MM.1S (cell line): ENCODE results near the gene PACRG.
A peak's percentile ranks its signal among the peaks of the same experiment; 100 is the strongest.

ENCODE experiments used
- DNase-seq: peaks from one replicate; pipeline ENCODE4 v3.0.0-alpha.2; 2015
- H2AFZ ChIP-seq: fragments of 300-600 bp; sonication (generic); 2 replicates; pipeline ENCODE4 v1.6.0; 2016; ENCODE audit warnings: antibody characterized with exemption, low read length
- H3F3A ChIP-seq: fragments of 300-600 bp; sonication (generic); 2 replicates; pipeline ENCODE4 v1.6.1; 2016; ENCODE audit warnings: mild to moderate bottlenecking, antibody characterized with exemption, low read length, moderate library complexity, mixed read lengths; ENCODE audit not compliant: insufficient read depth
- H3K27ac ChIP-seq: fragments of 300-600 bp; sonication (generic); 2 replicates; pipeline ENCODE4 v1.5.1; 2016; ENCODE audit warnings: mild to moderate bottlenecking, low read length
- H3K27me3 ChIP-seq: fragments of 300-600 bp; sonication (generic); replicated peaks from 2 replicates; pipeline ENCODE4 v1.6.0; 2016; ENCODE audit warnings: low read length; ENCODE audit not compliant: insufficient read depth
- H3K36me3 ChIP-seq: fragments of 300-600 bp; sonication (generic); replicated peaks from 2 replicates; pipeline ENCODE4 v1.6.1; 2016; ENCODE audit warnings: mild to moderate bottlenecking, low read length, mixed read lengths; ENCODE audit not compliant: insufficient read depth
- H3K4me1 ChIP-seq: fragments of 300-600 bp; sonication (generic); 2 replicates; pipeline ENCODE4 v1.6.1; 2016; ENCODE audit warnings: low read length, mixed read lengths
- H3K4me2 ChIP-seq: fragments of 300-600 bp; sonication (generic); 2 replicates; pipeline ENCODE4 v1.6.0; 2016; ENCODE audit warnings: low read depth, low read length
- H3K4me3 ChIP-seq: fragments of 300-600 bp; sonication (generic); 2 replicates; pipeline ENCODE4 v1.5.1; 2016; ENCODE audit warnings: low read length, mixed read lengths
- H3K79me2 ChIP-seq: fragments of 300-600 bp; sonication (generic); 2 replicates; pipeline ENCODE4 v1.6.1; 2016; ENCODE audit warnings: mixed run types, low read length, mixed read lengths
- H3K9ac ChIP-seq: fragments of 300-600 bp; sonication (generic); 2 replicates; pipeline ENCODE4 v1.6.1; 2016; ENCODE audit warnings: low read length, mixed read lengths
- H3K9me2 ChIP-seq: fragments of 300-600 bp; sonication (generic); replicated peaks from 2 replicates; pipeline ENCODE4 v1.6.1; 2016; ENCODE audit warnings: mild to moderate bottlenecking, low read length, mixed read lengths; ENCODE audit not compliant: insufficient read depth
- H3K9me3 ChIP-seq: fragments of 300-600 bp; sonication (generic); replicated peaks from 2 replicates; pipeline ENCODE4 v1.6.1; 2016; ENCODE audit warnings: mild to moderate bottlenecking, low read length, mixed read lengths; ENCODE audit not compliant: insufficient read depth
- H4K20me1 ChIP-seq: fragments of 300-600 bp; sonication (generic); 2 replicates; pipeline ENCODE4 v1.6.1; 2016; ENCODE audit warnings: mild to moderate bottlenecking, low read length, moderate library complexity, mixed read lengths; ENCODE audit not compliant: insufficient read depth
- CTCF ChIP-seq: fragments of 300-600 bp; sonication (generic); IDR thresholded peaks from 2 replicates; pipeline ENCODE4 v1.5.1; 2016; ENCODE audit warnings: antibody characterized with exemption, low read length, mixed read lengths
- EZH2 ChIP-seq: fragments of 300-600 bp; sonication (generic); optimal IDR thresholded peaks from 2 replicates; pipeline ENCODE3; 2017; ENCODE audit warnings: low read depth, mild to moderate bottlenecking, antibody characterized with exemption, low read length, mixed read lengths
- EZH2phosphoT487 ChIP-seq: fragments of 300-600 bp; sonication (generic); IDR thresholded peaks from 2 replicates; pipeline ENCODE4 v1.6.1; 2018; ENCODE audit warnings: antibody characterized with exemption, low read length

PACRG gene

GRCh38 chr6:163228041-163228440, 500.3 kb downstream of the PACRG start:
- H4K20me1 ChIP-seq = no peaks in the 10 kb centered on the region
- no peaks in the 10 kb centered on the region for H3K9me3 ChIP-seq
- H3K27me3 ChIP-seq = no peaks in the 10 kb centered on the region
- H3K79me2 ChIP-seq = no peaks in the 10 kb centered on the region
- H3K9me2 ChIP-seq = no peaks in the 10 kb centered on the region
- no peaks in the 10 kb centered on the region for H3K4me1 ChIP-seq
- no peak overlapping the region for H3K9ac ChIP-seq
- no peak overlapping the region for H3K4me2 ChIP-seq
- no peak overlapping the region for H3K27ac ChIP-seq
- TF ChIP-seq CTCF = no peak
- TF ChIP-seq EZH2phosphoT487 = no peak
- TF ChIP-seq EZH2 = no peak
- no peaks in the 10 kb centered on the region for H3F3A ChIP-seq
- H2AFZ ChIP-seq = no peak overlapping the region
- no peaks in the 10 kb centered on the region for H3K36me3 ChIP-seq
- no peak for DNase-seq
- no peak overlapping the region for H3K4me3 ChIP-seq

GRCh38 chr6:163229050-163229449, 501.3 kb downstream of the PACRG start:
- H3K9me3 ChIP-seq = no peaks in the 10 kb centered on the region
- H3K4me2 ChIP-seq = no peak overlapping the region
- H3F3A ChIP-seq = no peaks in the 10 kb centered on the region
- no peak overlapping the region for H2AFZ ChIP-seq
- H3K27me3 ChIP-seq = no peaks in the 10 kb centered on the region
- no peaks in the 10 kb centered on the region for H3K79me2 ChIP-seq
- H3K9ac ChIP-seq = no peak overlapping the region
- H3K27ac ChIP-seq = no peak overlapping the region
- H4K20me1 ChIP-seq = no peaks in the 10 kb centered on the region
- H3K4me1 ChIP-seq = no peaks in the 10 kb centered on the region
- no peak for DNase-seq
- no peak overlapping the region for H3K4me3 ChIP-seq
- H3K36me3 ChIP-seq = no peaks in the 10 kb centered on the region
- H3K9me2 ChIP-seq = no peaks in the 10 kb centered on the region
- TF ChIP-seq EZH2 = no peak

- no peaks in the 10 kb centered on the region for H3K36me3 ChIP-seq
- no peaks in the 10 kb centered on the region for H3K9me3 ChIP-seq
- no peak overlapping the region for H2AFZ ChIP-seq
- H3K27ac ChIP-seq = no peak overlapping the region
- no peaks in the 10 kb centered on the region for H4K20me1 ChIP-seq
- H3K4me1 ChIP-seq = no peaks in the 10 kb centered on the region
- no peaks in the 10 kb centered on the region for H3K79me2 ChIP-seq
- H3K9ac ChIP-seq = no peak overlapping the region
- no peaks in the 10 kb centered on the region for H3F3A ChIP-seq
- no peaks in the 10 kb centered on the region for H3K27me3 ChIP-seq
- no peak overlapping the region for H3K4me2 ChIP-seq
- no peaks in the 10 kb centered on the region for H3K9me2 ChIP-seq
- H3K4me3 ChIP-seq = no peak overlapping the region
- TF ChIP-seq CTCF (no peak), EZH2 (no peak), EZH2phosphoT487 (no peak)
- no peak for DNase-seq
These were observed 503.1 kb downstream of the PACRG start for GRCh38 chr6:163230901-163231300.

- Histone ChIP-seq H3K4me1 (no peaks in the 10 kb centered on the region), H4K20me1 (no peaks in the 10 kb centered on the region), H3K4me2 (no peak overlapping the region), H2AFZ (no peak overlapping the region), H3K27ac (no peak overlapping the region), H3K27me3 (no peaks in the 10 kb centered on the region), H3K79me2 (no peaks in the 10 kb centered on the region), H3K9me2 (no peaks in the 10 kb centered on the region), H3K9me3 (no peaks in the 10 kb centered on the region), H3K36me3 (no peaks in the 10 kb centered on the region), H3F3A (no peaks in the 10 kb centered on the region), H3K4me3 (no peak overlapping the region), H3K9ac (no peak overlapping the region)
- DNase-seq = peak; percentile 52
- TF ChIP-seq EZH2 = no peak
- no peak for TF ChIP-seq CTCF
- no peak for TF ChIP-seq EZH2phosphoT487
These were observed 503.7 kb downstream of the PACRG start for GRCh38 chr6:163231356-163232014.
